ENCODE data around the gene MBD5.

DNA sequence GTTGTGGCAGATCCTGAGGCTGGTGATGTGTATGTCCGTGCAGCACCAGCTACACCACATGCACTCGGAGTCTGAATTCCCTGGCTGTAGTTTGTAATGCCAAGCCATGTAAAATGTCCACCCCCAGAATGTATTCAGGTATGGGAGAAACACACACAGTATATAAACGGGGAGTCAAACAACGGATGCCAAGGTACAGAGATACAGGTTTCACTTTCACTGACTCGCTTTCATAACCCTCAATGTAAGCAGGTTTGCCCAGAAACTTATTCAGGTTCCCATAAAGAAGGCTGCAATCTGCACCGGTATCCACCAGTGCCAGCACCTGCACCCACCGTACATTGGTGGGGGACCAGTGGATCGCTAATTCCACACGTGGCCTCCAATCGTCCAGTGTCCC, 237.2 kb downstream of the MBD5 start:
- no peak for TF ChIP-seq CTCF (IDR thresholded peaks at IDR 0.05)
- TF ChIP-seq POLR2A (IDR thresholded peaks at IDR 0.05), result no peak
